Measurements from ENCODE around the gene FJX1. TPM values are rescaled to one million over a fixed set of nuclear protein-coding genes. Genes with fewer than 3 reads are reported as not detected.
"Not testable (repeated sequence)": the region's sequence is repeated elsewhere in the genome, so short reads cannot be mapped to it uniquely, and the experiment has no call there.

The FJX1 gene
- total RNA-seq, 1 donor from 2014 or later = 25.2 TPM

DNA sequence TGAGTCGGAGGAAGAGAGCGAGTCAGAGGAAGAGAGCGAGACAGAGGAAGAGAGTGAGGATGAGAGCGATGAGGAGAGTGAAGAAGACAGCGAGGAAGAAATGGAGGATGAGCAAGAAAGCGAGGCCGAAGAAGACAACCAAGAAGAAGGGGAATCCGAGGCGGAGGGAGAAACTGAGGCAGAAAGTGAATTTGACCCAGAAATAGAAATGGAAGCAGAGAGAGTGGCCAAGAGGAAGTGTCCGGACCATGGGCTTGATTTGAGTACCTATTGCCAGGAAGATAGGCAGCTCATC is 45.1 kb downstream of the FJX1 start:
- no peak for DNase-seq (ENCODE audit: low read depth in 2 of 2)

DNA sequence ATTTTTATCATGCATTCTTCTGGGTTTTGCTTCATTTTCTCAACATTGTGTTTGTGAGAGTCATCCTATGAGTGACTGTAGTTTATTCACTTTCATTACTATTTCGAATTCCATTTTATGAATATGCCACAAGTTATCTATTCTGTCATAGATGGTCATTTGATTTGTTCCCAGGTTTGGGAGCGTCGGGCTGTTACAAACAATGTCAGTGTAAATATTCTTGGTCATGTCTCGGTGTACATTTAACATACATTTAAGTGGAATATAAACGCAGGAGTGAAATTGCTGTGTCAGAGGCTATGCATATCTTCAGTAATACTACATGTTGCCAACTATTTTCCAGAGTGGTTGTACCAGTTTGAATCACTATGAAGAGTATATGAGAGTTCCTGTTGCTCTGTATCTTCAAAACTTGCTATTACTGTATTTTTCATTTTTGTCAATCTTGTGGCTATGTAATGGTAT is 46.7 kb downstream of the FJX1 start:
- DNase-seq (ENCODE audit: low read depth in 2 of 2) = no peak

DNA sequence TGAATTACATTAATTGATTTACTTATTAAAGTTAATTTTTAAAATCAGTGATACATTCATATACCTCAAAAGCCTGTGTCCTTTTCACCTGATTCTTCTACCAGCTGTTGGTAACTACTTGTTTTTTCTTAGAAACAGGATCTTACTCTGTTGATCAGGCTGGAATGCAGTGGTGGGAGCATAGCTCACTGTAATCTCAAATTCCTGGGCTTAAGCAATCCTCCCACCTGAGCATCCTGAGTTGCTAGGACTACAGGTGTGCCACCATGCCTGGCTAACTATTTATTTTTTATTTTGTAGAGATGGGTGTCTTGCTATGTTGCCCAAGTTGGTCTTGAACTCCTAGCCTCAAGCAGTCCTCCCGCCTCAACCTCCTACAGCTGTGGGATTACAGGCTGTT is 49.0 kb downstream of the FJX1 start:
- no peak for DNase-seq (ENCODE audit: low read depth in 2 of 2)

DNA sequence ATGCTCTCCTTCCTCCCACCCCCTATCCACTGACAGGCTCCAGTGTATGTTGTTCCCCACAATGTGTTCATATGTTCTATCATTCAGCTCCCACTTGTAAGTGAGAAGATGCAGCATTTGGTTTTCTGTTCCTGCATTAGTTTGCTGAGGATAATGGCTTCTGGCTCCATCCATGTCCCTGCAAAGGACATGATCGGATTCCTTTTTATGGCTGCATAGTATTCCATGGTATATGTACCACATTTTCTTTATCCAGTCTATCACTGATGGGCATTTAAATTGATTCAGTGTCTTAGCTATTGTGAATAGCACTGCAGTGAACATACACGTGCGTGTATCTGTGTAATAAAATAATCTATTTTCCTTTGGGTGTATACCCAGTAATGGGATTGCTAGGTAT is 50.1 kb downstream of the FJX1 start:
- not testable (repeated sequence) for DNase-seq (ENCODE audit: low read depth in 2 of 2)

Other genes starting within 250 kb of the FJX1 start
- gene SLC1A2, start 198.9 kb upstream of the FJX1 start, total RNA-seq = not detected in 2 replicates
- under 0.01 and 0.25 TPM in 2 replicates for gene PAMR1, start 92.8 kb upstream of the FJX1 start, total RNA-seq
- 10.7 and 22.6 TPM in 2 replicates for gene TRIM44, start 44.3 kb downstream of the FJX1 start, total RNA-seq

Measured in dermis microvascular lymphatic vessel endothelial cell (primary cell).